IPS-15b (cell line): ENCODE results near the gene KCNH2.
"Not testable (repeated sequence)": the region's sequence is repeated elsewhere in the genome, so short reads cannot be mapped to it uniquely, and the experiment has no call there.

Experiments
- H3K27me3 ChIP-seq: one replicate; pipeline ENCODE4 v1.6.1; 2013; ENCODE audit warnings: low read length; ENCODE audit not compliant: control insufficient read depth, insufficient read depth
- H3K36me3 ChIP-seq: one replicate; pipeline ENCODE4 v1.6.1; 2013; ENCODE audit warnings: low read length; ENCODE audit not compliant: control insufficient read depth, insufficient read depth
- H3K4me1 ChIP-seq: one replicate; pipeline ENCODE4 v1.6.1; 2013; ENCODE audit warnings: mild to moderate bottlenecking, low read length; ENCODE audit not compliant: control insufficient read depth, insufficient read depth
- H3K4me3 ChIP-seq: one replicate; pipeline ENCODE4 v1.5.1; 2013; ENCODE audit warnings: low read depth, low read length
- H3K9ac ChIP-seq: one replicate; pipeline ENCODE4 v1.6.1; 2013; ENCODE audit warnings: low read depth, mild to moderate bottlenecking, low read length
- H3K9me3 ChIP-seq: one replicate; pipeline ENCODE4 v1.6.1; 2013; ENCODE audit warnings: mild to moderate bottlenecking, low read length; ENCODE audit not compliant: control insufficient read depth, insufficient read depth

KCNH2 gene

GRCh38 chr7:150923802-150924201, 54.3 kb downstream of the KCNH2 start:
- Histone ChIP-seq H3K4me1 (no peaks in the 10 kb centered on the region), H3K9ac (no peak overlapping the region), H3K4me3 (no peak overlapping the region), H3K9me3 (no peaks in the 10 kb centered on the region), H3K27me3 (no peaks in the 10 kb centered on the region), H3K36me3 (no peaks in the 10 kb centered on the region)

- Histone ChIP-seq H3K4me1 (no peaks in the 10 kb centered on the region), H3K4me3 (no peak overlapping the region), H3K9me3 (no peaks in the 10 kb centered on the region), H3K27me3 (no peaks in the 10 kb centered on the region), H3K36me3 (no peaks in the 10 kb centered on the region), H3K9ac (no peak overlapping the region)
Measured at GRCh38 chr7:150923196-150923595, 54.9 kb downstream of the KCNH2 start.

GRCh38 chr7:150919160-150919559, 59.0 kb downstream of the KCNH2 start:
- no peaks in the 10 kb centered on the region for H3K27me3 ChIP-seq
- H3K4me1 ChIP-seq = no peaks in the 10 kb centered on the region
- no peak overlapping the region for H3K4me3 ChIP-seq
- no peak overlapping the region for H3K9ac ChIP-seq
- no peaks in the 10 kb centered on the region for H3K9me3 ChIP-seq
- no peaks in the 10 kb centered on the region for H3K36me3 ChIP-seq

GRCh38 chr7:150918378-150918777, 59.7 kb downstream of the KCNH2 start:
- Histone ChIP-seq H3K4me3 (no peak overlapping the region), H3K4me1 (no peaks in the 10 kb centered on the region), H3K36me3 (no peaks in the 10 kb centered on the region), H3K9ac (no peak overlapping the region), H3K27me3 (no peaks in the 10 kb centered on the region), H3K9me3 (no peaks in the 10 kb centered on the region)

GRCh38 chr7:150917969-150918368, 60.2 kb downstream of the KCNH2 start:
- peaks cover 3% of the 10 kb centered on the region for H3K27me3 ChIP-seq
- H3K36me3 ChIP-seq = no peaks in the 10 kb centered on the region
- H3K9me3 ChIP-seq = no peaks in the 10 kb centered on the region
- no peak overlapping the region for H3K9ac ChIP-seq
- H3K4me3 ChIP-seq = no peak overlapping the region
- no peaks in the 10 kb centered on the region for H3K4me1 ChIP-seq

- Histone ChIP-seq H3K27me3 (peaks cover 3% of the 10 kb centered on the region), H3K9ac (no peak overlapping the region), H3K4me3 (no peak overlapping the region), H3K4me1 (no peaks in the 10 kb centered on the region), H3K36me3 (no peaks in the 10 kb centered on the region), H3K9me3 (no peaks in the 10 kb centered on the region)
Measured at GRCh38 chr7:150916670-150917069, 61.5 kb downstream of the KCNH2 start.

GRCh38 chr7:150914966-150915365, 63.2 kb downstream of the KCNH2 start:
- Histone ChIP-seq H3K9ac (no peak overlapping the region), H3K9me3 (no peaks in the 10 kb centered on the region), H3K27me3 (peaks cover 3% of the 10 kb centered on the region), H3K4me1 (no peaks in the 10 kb centered on the region), H3K36me3 (no peaks in the 10 kb centered on the region), H3K4me3 (no peak overlapping the region)

- H3K27me3 ChIP-seq = peaks cover 3% of the 10 kb centered on the region
- no peaks in the 10 kb centered on the region for H3K4me1 ChIP-seq
- H3K4me3 ChIP-seq = no peak overlapping the region
- no peak overlapping the region for H3K9ac ChIP-seq
- no peaks in the 10 kb centered on the region for H3K9me3 ChIP-seq
- no peaks in the 10 kb centered on the region for H3K36me3 ChIP-seq
Measured at GRCh38 chr7:150914196-150914595, 63.9 kb downstream of the KCNH2 start.

- Histone ChIP-seq H3K36me3 (no peaks in the 10 kb centered on the region), H3K4me3 (no peak overlapping the region), H3K27me3 (peaks cover 3% of the 10 kb centered on the region), H3K9ac (no peak overlapping the region), H3K9me3 (no peaks in the 10 kb centered on the region), H3K4me1 (no peaks in the 10 kb centered on the region)
Measured at GRCh38 chr7:150912427-150912826, 65.7 kb downstream of the KCNH2 start.

GRCh38 chr7:150911590-150912267, 66.4 kb downstream of the KCNH2 start:
- H3K9me3 ChIP-seq = no peaks in the 10 kb centered on the region
- peaks cover 3% of the 10 kb centered on the region for H3K27me3 ChIP-seq
- H3K4me3 ChIP-seq = no peak overlapping the region
- H3K9ac ChIP-seq = no peak overlapping the region
- H3K36me3 ChIP-seq = no peaks in the 10 kb centered on the region
- H3K4me1 ChIP-seq = no peaks in the 10 kb centered on the region

- Histone ChIP-seq H3K27me3 (peaks cover 3% of the 10 kb centered on the region), H3K36me3 (no peaks in the 10 kb centered on the region), H3K4me3 (no peak overlapping the region), H3K4me1 (no peaks in the 10 kb centered on the region), H3K9ac (no peak overlapping the region), H3K9me3 (no peaks in the 10 kb centered on the region)
Measured at GRCh38 chr7:150910996-150911422, 67.1 kb downstream of the KCNH2 start.

- not testable (repeated sequence) for H3K9me3 ChIP-seq, H3K4me3 ChIP-seq, H3K36me3 ChIP-seq, H3K27me3 ChIP-seq, H3K9ac ChIP-seq, H3K4me1 ChIP-seq
Measured at GRCh38 chr7:150910305-150910995, 67.7 kb downstream of the KCNH2 start.
